ENCODE data around the gene CDX1.

CDX1 gene

DNA sequence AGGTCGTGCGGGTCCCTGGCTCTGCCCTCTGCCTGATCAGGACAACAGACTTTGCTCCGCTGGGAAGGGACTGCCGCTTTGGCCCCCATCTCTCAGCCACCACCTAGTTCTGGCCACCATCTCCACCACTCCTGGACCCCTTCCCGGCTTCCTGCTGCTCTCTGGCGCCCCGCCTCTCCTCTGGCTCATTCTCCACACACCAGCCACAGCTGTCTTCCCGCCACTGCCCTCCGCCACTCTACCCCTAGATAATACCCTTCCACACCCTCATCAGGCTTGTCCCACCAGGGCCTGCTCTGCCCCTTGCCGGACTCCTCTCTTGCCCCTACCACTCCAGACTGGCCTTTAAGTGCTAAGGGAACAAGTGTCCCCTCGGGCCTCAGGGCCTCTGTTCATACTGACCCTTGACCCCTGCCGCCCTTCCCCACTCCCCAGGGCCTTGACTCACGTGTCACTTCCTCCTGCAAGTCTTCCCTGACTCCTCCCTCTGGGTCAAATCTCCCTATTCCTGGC is 3.0 kb upstream of the CDX1 start:
- DNase-seq (ENCODE audit: low spot score), result no peak

DNA sequence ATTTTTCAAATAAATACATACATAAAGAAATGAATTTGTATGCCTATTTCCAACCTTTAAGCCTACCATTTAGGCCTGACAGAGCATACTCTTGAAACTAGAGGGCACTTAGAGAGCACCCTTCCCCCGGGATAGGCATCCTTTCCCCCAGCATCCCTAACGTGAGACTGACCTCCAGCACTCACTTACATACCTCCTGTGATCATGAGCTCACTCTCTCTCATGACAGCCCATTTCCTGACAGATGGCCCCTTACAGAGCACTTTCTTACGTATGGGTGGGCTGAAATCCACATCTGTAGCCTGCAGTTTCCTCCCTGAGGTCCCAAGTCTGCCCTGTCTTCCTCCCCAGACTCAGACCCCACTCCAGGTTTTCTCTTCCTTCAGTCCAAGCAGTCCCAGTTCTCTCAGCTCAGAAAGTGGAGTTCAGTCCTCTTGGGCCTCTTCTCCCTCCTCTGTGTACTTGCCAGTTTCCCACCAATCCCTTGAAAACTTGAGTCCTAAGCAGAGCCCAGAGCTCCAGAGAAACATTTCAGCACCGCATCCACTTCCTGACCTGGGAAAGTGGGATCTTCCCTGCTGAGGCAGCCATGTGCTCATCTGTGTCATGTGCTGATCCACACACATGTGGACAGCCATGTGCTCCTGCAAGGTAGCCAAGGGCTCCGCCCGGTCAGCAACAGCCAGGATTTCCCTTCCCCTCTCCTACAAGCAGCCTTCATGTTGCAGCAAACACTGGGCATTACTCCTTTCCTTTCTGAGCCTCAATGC is 2.2 kb upstream of the CDX1 start:
- no peak for DNase-seq (ENCODE audit: low spot score)

DNA sequence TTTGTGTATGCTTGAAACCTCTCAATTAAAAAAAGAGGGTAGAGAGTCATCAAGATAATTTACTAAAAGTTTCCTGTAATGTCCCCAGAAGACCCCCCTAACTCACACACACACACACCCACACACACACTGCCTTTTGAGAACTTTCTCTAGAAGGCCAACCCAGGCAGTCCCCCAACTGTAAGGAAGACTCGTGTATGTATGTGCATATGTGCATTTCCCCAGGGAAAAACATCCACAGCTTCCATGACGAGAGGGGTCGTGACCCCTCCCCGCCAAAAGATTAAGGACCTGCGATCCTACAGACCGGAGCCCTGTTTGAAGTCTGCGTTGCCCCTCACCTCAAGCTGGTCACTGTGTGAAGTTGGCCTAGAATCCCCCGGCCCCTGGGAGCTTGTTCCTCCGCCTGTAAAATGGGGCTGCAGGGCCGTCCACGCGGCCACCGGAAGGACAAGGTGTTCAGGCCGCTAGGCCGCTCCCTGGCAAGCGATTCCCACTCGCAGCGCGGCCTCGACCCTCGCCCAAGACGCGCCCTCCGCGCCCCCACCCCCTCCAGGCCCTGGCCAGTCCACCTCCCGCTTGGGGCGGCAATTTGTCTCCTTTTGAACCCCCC is 435 bp upstream of the CDX1 start:
- DNase-seq (ENCODE audit: low spot score), result no peak

DNA sequence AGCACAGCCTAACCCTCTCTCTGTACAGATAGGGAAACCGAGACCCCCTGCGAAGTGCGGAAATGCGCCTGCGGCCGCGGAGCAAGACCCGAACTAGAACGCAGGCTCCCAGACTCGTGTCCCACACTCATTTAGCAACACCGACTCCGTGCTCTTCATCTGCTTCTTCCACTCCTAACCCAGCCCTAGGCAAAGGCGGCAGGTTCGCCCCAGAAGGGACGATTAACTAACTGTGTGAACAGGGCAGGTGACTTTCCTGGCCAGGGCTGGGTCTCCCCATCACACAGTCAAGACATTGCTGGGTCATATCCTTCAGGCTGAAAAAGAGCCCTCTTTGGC is 903 bp downstream of the CDX1 start:
- DNase-seq (ENCODE audit: low spot score), result no peak

DNA sequence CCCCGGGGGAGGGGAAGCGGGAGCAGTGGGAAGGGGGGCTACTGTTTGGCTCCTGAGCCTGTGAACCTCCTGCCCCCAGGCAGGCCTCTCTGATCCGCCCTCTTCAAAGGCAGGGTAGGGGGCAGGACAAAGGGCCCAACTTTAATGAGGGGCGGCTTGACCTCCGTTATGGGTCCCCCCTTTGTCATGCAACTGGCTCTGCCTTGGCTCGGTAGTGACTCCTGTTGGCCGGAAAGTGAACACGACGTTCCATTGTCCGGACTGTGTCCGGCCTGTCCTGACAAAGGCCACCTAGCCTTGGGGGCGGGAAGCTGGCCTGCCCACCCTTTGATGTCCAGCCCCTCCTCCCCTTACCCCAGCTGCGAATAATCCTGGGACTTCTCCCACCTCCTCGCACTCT is 1.3 kb downstream of the CDX1 start:
- no peak for DNase-seq (ENCODE audit: low spot score)

DNA sequence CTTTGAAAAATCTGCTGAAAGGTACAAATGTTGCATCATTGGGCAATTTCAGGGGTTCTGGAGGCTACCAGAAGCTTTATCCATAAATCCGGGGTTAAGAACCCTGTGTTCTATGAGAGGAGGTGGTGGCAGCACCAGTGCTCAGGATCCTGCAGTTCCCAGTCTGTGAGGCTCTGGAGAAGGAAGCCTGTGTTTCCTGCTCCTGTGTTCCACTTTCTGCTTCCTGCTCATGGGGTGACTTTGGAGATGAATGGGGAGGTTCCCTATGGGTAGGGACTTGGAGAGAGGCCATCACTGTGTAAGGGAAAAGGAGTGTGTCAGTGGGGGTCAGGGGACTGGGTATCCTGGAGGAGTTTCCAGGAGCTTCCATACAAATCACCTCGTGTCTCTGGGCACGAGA is 2.3 kb downstream of the CDX1 start:
- no peak for DNase-seq (ENCODE audit: low spot score)

DNA sequence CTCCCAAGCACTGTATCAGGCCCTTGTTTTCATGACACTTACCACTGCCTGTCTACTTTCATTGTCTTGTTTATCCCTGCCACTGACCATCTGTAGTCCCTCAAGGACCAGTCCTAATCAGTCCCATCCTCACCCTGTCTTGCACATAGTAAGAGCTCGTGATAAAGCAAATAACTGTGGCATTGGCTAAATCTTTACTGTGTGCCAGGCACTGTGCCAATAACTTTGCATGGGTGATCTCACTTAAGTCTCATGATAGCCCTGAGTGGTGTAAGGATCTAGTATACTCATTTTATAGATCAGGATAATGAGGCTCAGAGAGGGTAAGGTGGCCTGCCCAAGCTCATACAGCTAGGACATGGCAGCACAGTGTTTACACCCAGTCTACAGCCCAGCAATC is 5.6 kb downstream of the CDX1 start:
- DNase-seq (ENCODE audit: low spot score), result no peak

DNA sequence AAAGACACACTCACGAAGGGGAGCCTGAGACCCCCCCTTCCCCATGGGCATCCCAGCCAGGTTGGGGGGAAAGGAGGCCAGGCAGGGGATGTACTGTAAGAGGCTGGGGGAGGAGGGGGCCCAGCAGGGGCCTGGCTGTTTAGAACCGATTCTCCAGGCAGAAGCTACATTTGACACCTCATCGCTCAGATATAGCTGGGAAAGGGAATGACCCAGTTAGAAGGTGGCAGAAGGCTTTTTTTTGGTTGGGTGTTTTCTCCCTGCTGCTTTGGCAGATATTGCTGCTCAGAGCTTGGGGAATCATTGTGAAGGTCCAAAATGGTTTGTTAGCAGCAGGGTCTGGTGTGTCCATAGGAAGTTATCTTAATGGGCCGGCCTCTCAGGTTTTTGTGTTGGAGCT is 6.0 kb downstream of the CDX1 start:
- DNase-seq (ENCODE audit: low spot score), result no peak

DNA sequence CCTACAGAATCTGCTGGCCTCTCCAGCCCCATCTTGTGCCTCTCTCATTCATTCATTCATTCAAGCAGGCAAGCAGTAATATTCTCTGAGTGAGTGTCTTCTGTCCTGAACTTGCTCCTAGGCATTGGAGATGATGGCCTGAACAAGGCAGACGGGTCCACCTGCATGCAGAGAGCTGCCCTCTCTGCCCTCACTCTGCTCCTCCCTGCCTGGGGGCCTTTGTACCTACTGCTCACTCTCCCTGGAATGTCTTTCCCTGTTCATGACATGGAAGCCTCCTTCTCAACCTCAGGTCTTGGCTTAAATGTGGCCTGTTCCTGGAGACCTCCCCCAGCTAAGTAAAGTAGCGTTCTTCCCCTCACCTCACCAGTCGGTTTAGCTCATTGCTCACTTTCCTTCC is 6.6 kb downstream of the CDX1 start:
- DNase-seq (ENCODE audit: low spot score), result no peak

DNA sequence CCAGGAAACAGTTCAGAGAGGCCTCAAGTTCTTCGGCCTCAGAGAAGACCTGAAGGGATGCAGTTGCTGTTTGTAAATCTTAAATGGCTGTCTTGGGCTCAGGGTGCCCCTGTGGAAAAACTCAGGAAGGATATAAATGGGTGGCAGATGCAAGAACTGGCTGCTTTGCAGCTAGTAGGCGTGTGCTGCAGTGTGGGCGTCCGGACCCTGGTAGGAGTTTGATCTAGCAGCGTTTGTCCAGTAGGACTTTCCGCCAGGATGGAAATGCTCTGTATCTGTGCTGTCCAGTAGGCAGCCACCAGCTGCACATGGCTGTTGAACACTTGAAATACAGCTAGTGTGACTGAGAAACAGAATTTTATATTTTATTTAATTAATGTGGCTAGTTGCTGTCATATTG is 7.7 kb downstream of the CDX1 start:
- no peak for DNase-seq (ENCODE audit: low spot score)

DNA sequence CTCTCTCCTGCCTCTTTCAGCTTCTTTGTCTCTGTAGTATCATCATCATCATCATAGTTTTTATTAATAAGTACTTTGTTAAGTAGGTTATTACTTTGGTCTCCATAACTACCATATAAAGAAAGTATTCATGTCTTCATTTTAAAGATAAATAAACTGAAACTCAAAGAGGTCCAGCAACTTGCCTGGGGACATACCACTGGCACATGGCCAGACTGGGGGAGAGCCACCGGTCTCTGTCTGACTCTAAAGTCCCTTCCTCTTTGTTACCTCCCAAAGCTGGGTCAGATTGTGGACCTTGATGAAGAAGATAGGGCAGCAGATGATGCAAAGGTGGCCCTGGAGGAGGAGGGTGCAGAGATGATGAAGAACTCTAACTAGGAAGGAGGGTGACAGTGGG is 8.5 kb downstream of the CDX1 start:
- no peak for DNase-seq (ENCODE audit: low spot score)

DNA sequence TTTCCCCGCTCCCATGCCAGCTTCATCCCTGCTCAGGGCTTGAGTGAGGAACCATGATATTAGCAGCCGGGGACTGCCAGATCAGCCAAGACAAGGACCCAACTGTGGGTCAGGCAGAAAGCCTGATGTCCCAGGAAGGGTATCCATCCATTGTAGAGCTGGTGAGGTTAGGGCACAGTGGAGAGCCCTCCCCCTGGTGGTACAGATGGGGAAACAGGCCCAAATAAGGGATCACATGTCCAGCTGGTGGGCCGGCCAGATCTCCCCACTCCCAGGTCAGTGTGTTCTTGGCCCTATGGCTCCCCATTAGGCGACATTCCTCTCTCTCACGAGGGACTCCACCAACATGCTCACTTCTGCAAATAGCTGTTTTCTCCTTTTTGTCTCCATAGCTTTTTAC is 9.0 kb downstream of the CDX1 start:
- no peak for DNase-seq (ENCODE audit: low spot score)

DNA sequence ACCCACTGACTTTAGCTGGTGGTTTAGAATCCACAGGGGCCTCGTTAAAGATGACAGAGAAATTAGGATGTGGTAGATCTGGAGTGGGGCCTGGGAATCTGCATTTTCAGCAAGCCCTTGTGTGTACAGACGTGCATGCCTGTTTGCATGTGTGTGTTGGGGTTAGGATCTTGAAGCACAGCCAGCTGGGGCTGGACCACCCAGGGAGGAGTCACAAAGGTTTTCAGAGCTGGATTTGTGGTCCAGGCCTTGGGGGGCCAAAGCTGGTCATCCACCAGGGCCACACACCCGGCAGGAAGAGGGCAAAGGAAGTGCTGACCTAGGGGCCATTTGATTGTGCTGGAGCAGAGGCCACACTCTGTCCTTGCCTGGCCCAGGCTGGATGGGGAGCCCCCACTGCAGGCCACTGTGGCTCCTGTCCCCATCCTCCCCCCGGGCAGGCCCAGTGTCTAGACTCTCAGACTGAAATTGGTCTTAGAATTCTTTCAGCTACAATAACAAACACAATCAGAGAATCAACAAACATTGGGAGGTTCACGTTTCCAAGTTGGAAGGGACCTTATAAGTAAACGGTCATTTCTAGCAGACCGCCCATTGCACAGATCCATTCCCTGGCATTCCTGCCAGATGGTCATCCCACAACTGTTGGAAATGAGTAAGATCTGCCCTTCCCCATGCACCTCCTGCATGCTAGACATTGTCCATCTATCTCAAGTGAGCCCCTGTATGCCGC is 10.3 kb downstream of the CDX1 start:
- DNase-seq (ENCODE audit: low spot score), result no peak

DNA sequence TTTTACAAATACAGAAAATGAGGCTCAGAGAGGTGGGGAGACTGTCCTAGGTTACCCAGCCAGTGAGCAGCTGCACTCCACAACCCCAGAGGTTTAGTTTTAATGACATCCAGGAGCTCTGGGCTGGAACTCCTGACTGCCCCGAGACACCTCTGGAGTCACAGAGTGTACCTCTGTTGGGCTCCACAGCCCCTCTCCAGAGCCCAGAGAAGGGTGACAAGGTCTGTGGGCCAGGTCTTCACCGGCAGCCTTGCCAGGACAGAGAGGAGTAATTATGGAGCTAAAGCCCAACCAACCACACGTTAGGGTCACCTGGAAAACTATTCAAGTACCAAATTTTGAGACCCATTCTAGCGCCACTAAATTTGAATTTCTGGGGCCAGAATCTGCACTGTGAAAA is 11.1 kb downstream of the CDX1 start:
- DNase-seq (ENCODE audit: low spot score), result no peak

DNA sequence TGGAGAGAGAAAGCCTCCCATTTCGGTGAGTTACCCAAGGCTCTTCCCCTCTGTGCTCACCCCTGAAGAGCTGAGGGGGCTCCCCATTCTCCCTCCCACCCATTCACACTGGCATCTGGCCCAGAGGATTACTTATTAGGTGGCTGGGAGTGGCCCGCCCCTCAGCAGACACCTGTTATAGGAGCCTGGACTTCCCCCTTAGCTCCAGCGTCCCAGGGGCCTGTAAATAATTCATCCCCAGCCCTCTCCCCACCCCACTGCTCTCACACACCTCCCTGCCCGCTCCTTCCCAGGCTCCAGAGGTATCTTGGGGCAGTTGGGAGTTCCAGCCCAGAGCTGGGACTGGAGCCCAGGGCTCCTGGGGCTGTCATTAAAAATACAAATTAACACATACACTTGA is 11.7 kb downstream of the CDX1 start:
- no peak for DNase-seq (ENCODE audit: low spot score)

DNA sequence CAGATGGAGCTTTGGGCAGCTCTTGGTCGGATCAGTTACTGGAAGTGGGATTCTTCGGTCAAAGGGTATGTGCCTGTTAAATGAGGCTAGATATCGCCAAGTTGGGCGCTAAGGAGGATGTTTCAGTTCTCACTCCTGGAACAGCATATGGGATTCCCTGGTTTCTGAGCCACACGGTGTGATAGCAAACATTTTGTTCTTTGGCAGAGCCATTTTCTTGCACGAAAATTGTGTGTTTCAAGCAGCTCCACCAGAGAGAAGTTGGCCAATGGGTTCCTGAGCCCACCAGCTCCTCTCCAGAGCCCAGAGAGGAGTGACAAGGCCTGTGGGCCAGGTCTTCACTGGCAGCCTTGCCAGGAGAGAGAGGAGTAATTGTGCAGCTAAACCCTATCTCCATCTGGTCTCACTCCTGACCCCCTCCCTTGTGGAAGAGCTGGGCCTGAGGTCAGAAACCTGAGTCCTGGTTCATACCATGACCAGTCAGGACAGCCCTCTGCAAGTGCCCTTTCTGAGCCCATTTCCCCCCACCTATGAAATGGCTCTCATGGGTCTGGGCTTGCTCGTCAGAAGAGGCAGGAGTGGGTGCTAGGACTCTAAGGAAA is 12.5 kb downstream of the CDX1 start:
- DNase-seq (ENCODE audit: low spot score), result no peak

DNA sequence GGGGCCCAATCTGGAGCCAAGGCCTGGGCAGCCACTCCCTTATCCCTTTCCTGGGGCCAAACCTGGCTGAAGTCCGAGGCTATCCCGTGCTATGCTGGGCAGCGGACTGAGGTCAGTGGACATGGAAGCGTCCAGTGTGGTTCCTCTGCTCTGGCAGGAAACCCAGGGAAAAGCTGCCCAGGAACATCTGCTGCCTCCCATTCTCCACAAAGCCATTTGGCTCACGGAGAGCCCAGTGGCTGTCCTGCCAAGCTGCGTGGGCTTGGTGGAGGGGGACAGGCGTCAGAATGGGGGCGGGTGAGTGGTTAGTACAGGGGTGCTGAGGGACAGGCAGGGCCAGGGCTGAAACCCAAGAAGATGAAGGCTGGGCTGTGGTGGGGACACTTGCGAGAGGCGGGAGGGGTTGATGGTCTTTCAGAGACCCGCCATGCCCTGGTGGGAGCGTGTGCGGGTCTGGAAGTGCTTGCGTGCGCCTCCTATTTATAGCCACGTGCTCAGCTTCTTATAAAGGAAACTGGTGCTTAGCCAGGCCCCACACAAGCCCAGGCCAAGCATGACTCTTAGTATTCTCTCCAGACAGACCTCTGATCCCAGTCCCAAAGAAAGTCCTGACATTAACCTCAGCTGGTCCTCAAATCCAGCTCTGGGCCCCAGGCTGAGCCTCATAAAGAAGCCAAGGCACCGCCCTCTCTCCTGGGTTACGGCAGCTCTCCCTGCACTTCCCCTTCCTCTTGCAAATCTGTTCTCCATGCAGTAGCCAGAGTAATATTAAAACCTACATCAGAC is 13.9 kb downstream of the CDX1 start:
- DNase-seq (ENCODE audit: low spot score), result no peak

DNA sequence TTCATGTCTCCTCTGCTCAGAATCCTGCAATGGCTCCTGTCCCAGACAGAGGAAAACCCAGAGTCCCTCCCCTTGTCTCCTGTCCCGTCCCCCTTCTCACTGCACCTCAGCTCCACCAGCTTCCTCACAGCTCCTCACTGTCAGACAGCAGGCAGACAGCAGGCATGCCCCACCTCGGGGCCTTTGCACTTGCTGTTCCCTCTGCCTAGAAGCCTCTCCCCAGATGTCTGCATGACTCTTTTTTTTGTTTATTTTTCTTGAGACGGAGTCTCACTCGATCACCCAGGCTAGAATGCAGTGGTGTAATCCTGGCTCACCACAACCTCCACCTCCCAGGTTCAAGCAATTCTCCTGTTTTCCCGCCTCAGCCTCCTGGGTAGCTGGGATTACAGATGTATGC is 14.4 kb downstream of the CDX1 start:
- no peak for DNase-seq (ENCODE audit: low spot score)

DNA sequence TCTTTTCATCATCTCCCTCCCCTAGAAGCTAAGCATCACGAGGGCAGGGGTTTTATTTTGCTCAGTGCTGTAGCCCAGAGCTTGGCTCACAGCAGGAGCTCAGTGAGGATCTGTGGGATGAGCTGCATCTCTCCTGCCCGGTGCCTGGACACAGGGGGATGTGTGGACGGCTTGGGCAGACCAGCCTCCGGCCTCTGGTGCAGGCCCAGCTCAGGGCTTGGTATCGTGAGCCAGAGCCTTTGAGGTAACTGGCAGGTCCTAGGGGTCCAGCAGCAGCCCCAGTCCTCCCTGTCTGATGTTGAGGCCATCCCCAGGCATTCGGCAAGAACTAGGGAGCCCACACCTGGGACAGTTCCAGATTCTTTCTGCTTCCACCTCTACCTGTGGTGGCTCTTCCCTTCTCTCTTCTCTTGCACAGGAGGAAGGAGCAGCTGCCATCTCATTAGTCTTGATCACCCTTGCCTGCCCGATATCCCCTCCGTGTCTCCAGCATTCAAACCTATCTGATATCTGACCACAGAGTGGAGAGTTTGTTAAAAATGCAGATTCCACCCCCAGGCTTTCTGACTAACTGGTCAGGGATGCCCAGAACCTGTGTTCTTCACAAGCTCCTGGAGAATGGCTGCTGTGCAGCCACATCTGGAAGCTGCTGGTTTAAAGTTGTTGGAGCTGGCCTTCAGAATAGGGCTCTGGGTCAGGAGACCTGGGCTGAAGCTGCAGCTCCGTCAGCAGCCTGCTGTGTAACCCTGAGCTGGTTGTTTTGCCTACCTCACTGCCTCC is 15.4 kb downstream of the CDX1 start:
- DNase-seq (ENCODE audit: low spot score), result no peak

DNA sequence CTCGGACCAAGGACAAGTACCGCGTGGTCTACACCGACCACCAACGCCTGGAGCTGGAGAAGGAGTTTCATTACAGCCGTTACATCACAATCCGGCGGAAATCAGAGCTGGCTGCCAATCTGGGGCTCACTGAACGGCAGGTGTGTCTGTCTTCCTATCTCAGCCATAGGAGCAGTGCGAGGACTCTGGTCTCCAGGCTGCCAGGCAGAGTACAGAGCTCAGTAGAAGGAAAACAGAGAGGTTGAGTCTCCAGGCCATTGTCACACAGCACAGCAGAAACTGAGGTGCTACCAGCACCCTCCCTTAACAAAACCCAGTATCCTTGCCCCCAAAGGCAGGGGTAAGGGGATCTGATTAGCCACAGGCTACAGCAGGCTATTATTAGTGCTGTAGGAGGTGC is 16.2 kb downstream of the CDX1 start:
- DNase-seq (ENCODE audit: low spot score), result no peak

DNA sequence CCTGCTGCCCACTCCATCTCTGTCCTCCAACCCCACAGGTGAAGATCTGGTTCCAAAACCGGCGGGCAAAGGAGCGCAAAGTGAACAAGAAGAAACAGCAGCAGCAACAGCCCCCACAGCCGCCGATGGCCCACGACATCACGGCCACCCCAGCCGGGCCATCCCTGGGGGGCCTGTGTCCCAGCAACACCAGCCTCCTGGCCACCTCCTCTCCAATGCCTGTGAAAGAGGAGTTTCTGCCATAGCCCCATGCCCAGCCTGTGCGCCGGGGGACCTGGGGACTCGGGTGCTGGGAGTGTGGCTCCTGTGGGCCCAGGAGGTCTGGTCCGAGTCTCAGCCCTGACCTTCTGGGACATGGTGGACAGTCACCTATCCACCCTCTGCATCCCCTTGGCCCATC is 16.9 kb downstream of the CDX1 start:
- no peak for DNase-seq (ENCODE audit: low spot score)

Measured in kidney capillary endothelial cell (primary cell).